ENCODE data around the gene PPEF1. TPM values are rescaled to one million over a fixed set of nuclear protein-coding genes. Genes with fewer than 3 reads are reported as not detected.

PPEF1 gene
- total RNA-seq, 4 donors from 2014 or later: not detected

- H3K9me3 ChIP-seq: no peaks in the 10 kb centered on the region
- H3K27me3 ChIP-seq: no peaks in the 10 kb centered on the region
- DNase-seq: no peak
- H3K27ac ChIP-seq: no peak overlapping the region
- no peak for TF ChIP-seq CTCF (IDR thresholded peaks at IDR 0.05)
- no peak for TF ChIP-seq POLR2A (IDR thresholded peaks at IDR 0.05)
- H3K4me1 ChIP-seq: no peaks in the 10 kb centered on the region
- no peak overlapping the region for H3K4me3 ChIP-seq
- no peaks in the 10 kb centered on the region for H3K36me3 ChIP-seq
Observed at GRCh38 chrX:18792828-18793227, 85.4 kb downstream of the PPEF1 start.

GRCh38 chrX:18793601-18794089 lies 86.2 kb downstream of the PPEF1 start:
- Histone ChIP-seq H3K27me3 (no peaks in the 10 kb centered on the region), H3K9me3 (no peaks in the 10 kb centered on the region), H3K4me3 (no peak overlapping the region), H3K36me3 (no peaks in the 10 kb centered on the region), H3K27ac (no peak overlapping the region), H3K4me1 (no peaks in the 10 kb centered on the region)
- TF ChIP-seq CTCF (IDR thresholded peaks at IDR 0.05): no peak
- no peak for TF ChIP-seq POLR2A (IDR thresholded peaks at IDR 0.05)
- no peak for DNase-seq

GRCh38 chrX:18797141-18797540 lies 89.7 kb downstream of the PPEF1 start:
- no peak for DNase-seq
- H3K4me3 ChIP-seq: no peak overlapping the region
- no peak overlapping the region for H3K27ac ChIP-seq
- no peaks in the 10 kb centered on the region for H3K27me3 ChIP-seq
- TF ChIP-seq POLR2A (IDR thresholded peaks at IDR 0.05) (no peak), CTCF (IDR thresholded peaks at IDR 0.05) (no peak)
- H3K9me3 ChIP-seq: no peaks in the 10 kb centered on the region
- no peaks in the 10 kb centered on the region for H3K4me1 ChIP-seq
- no peaks in the 10 kb centered on the region for H3K36me3 ChIP-seq

GRCh38 chrX:18799911-18800310 lies 92.5 kb downstream of the PPEF1 start:
- Histone ChIP-seq H3K27ac (no peak overlapping the region), H3K4me3 (no peak overlapping the region), H3K27me3 (no peaks in the 10 kb centered on the region), H3K4me1 (no peaks in the 10 kb centered on the region), H3K36me3 (no peaks in the 10 kb centered on the region), H3K9me3 (no peaks in the 10 kb centered on the region)
- no peak for DNase-seq
- TF ChIP-seq CTCF (IDR thresholded peaks at IDR 0.05): no peak
- no peak for TF ChIP-seq POLR2A (IDR thresholded peaks at IDR 0.05)

- no peaks in the 10 kb centered on the region for H3K9me3 ChIP-seq
- H3K27ac ChIP-seq: no peak overlapping the region
- no peaks in the 10 kb centered on the region for H3K36me3 ChIP-seq
- no peak for DNase-seq
- no peak for TF ChIP-seq CTCF (IDR thresholded peaks at IDR 0.05)
- no peak for TF ChIP-seq POLR2A (IDR thresholded peaks at IDR 0.05)
- no peaks in the 10 kb centered on the region for H3K4me1 ChIP-seq
- no peaks in the 10 kb centered on the region for H3K27me3 ChIP-seq
- H3K4me3 ChIP-seq: no peak overlapping the region
Observed at GRCh38 chrX:18809641-18810040, 102.2 kb downstream of the PPEF1 start.

GRCh38 chrX:18810416-18810815 lies 103.0 kb downstream of the PPEF1 start:
- H3K36me3 ChIP-seq: no peaks in the 10 kb centered on the region
- H3K27me3 ChIP-seq: no peaks in the 10 kb centered on the region
- no peaks in the 10 kb centered on the region for H3K4me1 ChIP-seq
- TF ChIP-seq CTCF (IDR thresholded peaks at IDR 0.05) (no peak), POLR2A (IDR thresholded peaks at IDR 0.05) (no peak)
- no peak for DNase-seq
- H3K27ac ChIP-seq: no peak overlapping the region
- no peak overlapping the region for H3K4me3 ChIP-seq
- no peaks in the 10 kb centered on the region for H3K9me3 ChIP-seq
